Prostate gland (tissue), 2 donors: ENCODE results near the gene BMI1. TPM values are rescaled to one million over a fixed set of nuclear protein-coding genes. Genes with fewer than 3 reads are reported as not detected.

Experiments used
- DNase-seq: peaks from one replicate; pipeline ENCODE4 v3.0.0-alpha.2; 2019; ENCODE audit warnings: low spot score
- H3K27ac ChIP-seq, 2 donors: fragments of 200-600 bp; sonication (generic); 2 replicates each; pipeline ENCODE4 v1.5.1; 2017 to 2019
- H3K27me3 ChIP-seq: fragments of 200-600 bp; sonication (generic); replicated peaks from 2 replicates; pipeline ENCODE4 v1.5.1; 2019; ENCODE audit not compliant: insufficient read depth
- H3K36me3 ChIP-seq, 2 donors: fragments of 200-600 bp; sonication (generic); 1 replicate in 1 of 2; 2 replicates in 1 of 2; pipeline versions ENCODE4 v1.5.1 to v1.8.1; 2017 to 2019
- H3K4me1 ChIP-seq: fragments of 200-600 bp; sonication (generic); replicated peaks from 2 replicates; pipeline ENCODE4 v1.5.1; 2019
- H3K4me3 ChIP-seq, 2 donors: fragments of 200-600 bp; sonication (generic); 2 replicates each; pipeline ENCODE4 v1.5.1; 2017 to 2019
- H3K9me3 ChIP-seq: fragments of 200-600 bp; sonication (generic); 2 replicates; pipeline ENCODE4 v1.5.1; 2017
- POLR2A ChIP-seq: fragments of 450-650 bp; IDR thresholded peaks from one replicate; pipeline ENCODE4 v1.6.1; 2016; ENCODE audit warnings: antibody characterized with exemption, mild to moderate bottlenecking
- POLR2AphosphoS5 ChIP-seq: sonication (generic); formaldehyde crosslinking; IDR thresholded peaks from one replicate; pipeline ENCODE4 v1.6.1; 2017; ENCODE audit warnings: antibody characterized with exemption
- WGBS: methylation state at CpG from one replicate; pipeline ENCODE4 v1.1.5; 2018; 5-methylcytosine and 5-hydroxymethylcytosine counted together
- intact Hi-C: fragments of 100-400 bp; cut with DNase I; formaldehyde crosslinking; loops from one replicate; pipeline ENCODE4 v1.14.2; 2022
- total RNA-seq, 2 donors: library from RNA; depleted of rRNA; stranded (reverse); fragments of >200 nt; gene quantifications; one replicate each; pipeline ENCODE4 v1.1.0, GENCODE V29; 2016
- TF ChIP-seq, protein P1 (sequence below), 4 experiments: fragments of 200-600 bp in 2 of 4; fragments of 450-650 bp in 2 of 4; sonication (generic) in 2 of 4; IDR thresholded peaks; 1 replicate in 3 of 4; 2 replicates in 1 of 4; pipeline ENCODE4 v1.5.1; 2016 to 2019; ENCODE audit warnings: antibody characterized with exemption in 4 of 4, mild to moderate bottlenecking in 2 of 4, moderate library complexity in 2 of 4

The BMI1 gene
- total RNA-seq, 2 donors from 2014 or later: 70.8 to 88.4 TPM

DNA sequence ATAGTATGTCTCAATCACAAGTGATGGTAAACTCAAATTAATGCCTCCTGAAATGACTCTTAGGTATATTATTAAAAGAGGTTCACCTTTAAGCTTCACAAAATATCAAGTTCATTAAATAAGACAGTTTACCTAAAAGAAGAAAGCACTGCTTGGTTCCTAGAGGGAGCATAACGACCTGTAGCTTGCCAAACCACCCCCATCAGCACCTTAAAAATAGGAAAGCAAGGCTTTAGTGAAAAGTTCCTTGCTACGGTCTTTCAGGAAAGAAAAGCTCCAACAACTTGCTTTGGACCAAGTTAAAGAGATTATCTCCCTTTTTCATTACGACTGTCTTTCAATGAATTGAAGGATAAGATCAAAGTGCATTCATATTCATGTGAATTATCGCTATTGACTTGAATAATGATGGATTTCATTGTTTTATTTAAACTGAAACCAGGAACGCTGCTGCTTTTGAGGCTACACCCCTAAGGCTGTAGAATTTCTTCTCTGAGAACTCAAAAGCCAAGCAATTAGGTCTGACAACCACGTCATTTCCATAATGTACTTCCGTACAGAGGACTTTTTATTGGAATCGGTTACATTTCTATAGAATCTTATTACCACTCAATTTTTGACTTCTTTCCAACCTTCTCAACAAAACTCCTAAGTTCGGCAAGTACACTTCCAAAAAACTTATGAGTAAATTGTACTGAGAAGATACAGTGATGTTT, 17.4 kb downstream of the BMI1 start:
- Histone ChIP-seq H3K4me3 (no peak overlapping the region), H3K36me3 (no peaks in the 10 kb centered on the region), H3K27me3 (peaks cover 17% of the 10 kb centered on the region), H3K27ac (no peak overlapping the region), H3K4me1 (peaks cover 12% of the 10 kb centered on the region), H3K9me3 (no peaks in the 10 kb centered on the region)
- no peak for DNase-seq
- TF ChIP-seq POLR2A (no peak), POLR2AphosphoS5 (no peak)
- TF ChIP-seq, protein P1, sequence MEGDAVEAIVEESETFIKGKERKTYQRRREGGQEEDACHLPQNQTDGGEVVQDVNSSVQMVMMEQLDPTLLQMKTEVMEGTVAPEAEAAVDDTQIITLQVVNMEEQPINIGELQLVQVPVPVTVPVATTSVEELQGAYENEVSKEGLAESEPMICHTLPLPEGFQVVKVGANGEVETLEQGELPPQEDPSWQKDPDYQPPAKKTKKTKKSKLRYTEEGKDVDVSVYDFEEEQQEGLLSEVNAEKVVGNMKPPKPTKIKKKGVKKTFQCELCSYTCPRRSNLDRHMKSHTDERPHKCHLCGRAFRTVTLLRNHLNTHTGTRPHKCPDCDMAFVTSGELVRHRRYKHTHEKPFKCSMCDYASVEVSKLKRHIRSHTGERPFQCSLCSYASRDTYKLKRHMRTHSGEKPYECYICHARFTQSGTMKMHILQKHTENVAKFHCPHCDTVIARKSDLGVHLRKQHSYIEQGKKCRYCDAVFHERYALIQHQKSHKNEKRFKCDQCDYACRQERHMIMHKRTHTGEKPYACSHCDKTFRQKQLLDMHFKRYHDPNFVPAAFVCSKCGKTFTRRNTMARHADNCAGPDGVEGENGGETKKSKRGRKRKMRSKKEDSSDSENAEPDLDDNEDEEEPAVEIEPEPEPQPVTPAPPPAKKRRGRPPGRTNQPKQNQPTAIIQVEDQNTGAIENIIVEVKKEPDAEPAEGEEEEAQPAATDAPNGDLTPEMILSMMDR (IDR thresholded peaks at IDR 0.05): no peak
- WGBS: 24% methylated on average over 9 of the region's 9 CpGs
- intact Hi-C loops: no loop called here

DNA sequence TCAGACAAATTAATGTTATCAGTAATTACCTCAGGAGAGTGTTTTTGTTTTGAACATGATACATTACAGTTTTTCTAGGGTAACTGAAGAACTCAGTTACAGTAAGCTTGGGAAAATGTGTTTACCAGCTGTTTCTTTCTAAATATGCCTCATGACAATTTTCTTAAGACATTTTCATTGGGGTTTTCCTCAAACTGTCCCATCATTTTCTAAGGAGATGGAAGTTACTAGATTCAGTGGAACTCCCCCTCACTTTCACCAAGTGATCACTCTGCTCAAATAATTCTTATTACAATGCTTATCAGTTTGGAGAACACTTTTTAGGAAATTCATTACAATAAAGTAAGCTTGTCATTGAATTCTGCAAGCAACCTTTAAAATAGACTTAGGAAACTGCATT, 18.0 kb downstream of the BMI1 start:
- Histone ChIP-seq H3K27ac (no peak overlapping the region), H3K4me3 (no peak overlapping the region), H3K27me3 (peaks cover 21% of the 10 kb centered on the region), H3K36me3 (no peaks in the 10 kb centered on the region), H3K4me1 (peaks cover 12% of the 10 kb centered on the region), H3K9me3 (no peaks in the 10 kb centered on the region)
- TF ChIP-seq POLR2AphosphoS5 (no peak), POLR2A (no peak)
- TF ChIP-seq, protein P1 (IDR thresholded peaks at IDR 0.05): no peak
- intact Hi-C loops: no loop called here
- no peak for DNase-seq

DNA sequence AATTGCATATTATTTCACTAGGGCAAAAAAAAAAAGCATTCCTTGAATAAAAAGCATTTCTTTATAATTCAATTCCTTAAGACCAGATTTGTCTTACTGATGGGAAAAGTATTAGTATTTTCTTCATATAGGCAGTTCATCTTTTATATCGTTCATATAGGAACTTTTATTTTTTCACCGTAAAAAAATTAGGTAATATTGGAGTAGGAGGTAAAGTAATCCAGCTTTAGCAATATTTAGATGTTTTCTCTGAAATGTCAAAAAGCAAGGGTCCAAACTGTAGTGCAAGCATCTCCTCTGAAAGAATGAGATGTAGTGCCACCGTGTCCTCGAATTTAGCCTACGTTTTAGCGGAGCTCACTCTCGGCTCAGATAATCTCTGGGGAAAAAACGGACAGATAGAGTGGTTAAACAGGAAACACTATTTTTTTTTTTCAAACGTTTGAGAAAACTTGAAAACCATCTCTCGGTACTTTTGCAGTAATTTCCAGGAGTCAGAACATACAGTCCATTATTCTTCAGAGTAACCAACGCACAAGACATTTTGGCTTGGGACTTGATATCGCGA, 18.9 kb downstream of the BMI1 start:
- H3K9me3 ChIP-seq: no peaks in the 10 kb centered on the region
- TF ChIP-seq, protein P1 (IDR thresholded peaks at IDR 0.05): no peak
- TF ChIP-seq POLR2AphosphoS5: no peak
- TF ChIP-seq POLR2A: no peak
- intact Hi-C loops: loop anchor here (10.0 kb wide), 2 partner anchors 95 to 375 kb away; partner anchors contain the start of gene PIP4K2A
- DNase-seq: no peak
- WGBS: 2% methylated on average over 13 of the region's 13 CpGs
- peak overlapping the region; percentile 92 to 96 for H3K27ac ChIP-seq
- H3K4me3 ChIP-seq: peak overlapping the region; percentile 76 to 84
- peaks cover 12% of the 10 kb centered on the region for H3K4me1 ChIP-seq
- peaks cover 25% of the 10 kb centered on the region for H3K27me3 ChIP-seq
- H3K36me3 ChIP-seq: no peaks in the 10 kb centered on the region

DNA sequence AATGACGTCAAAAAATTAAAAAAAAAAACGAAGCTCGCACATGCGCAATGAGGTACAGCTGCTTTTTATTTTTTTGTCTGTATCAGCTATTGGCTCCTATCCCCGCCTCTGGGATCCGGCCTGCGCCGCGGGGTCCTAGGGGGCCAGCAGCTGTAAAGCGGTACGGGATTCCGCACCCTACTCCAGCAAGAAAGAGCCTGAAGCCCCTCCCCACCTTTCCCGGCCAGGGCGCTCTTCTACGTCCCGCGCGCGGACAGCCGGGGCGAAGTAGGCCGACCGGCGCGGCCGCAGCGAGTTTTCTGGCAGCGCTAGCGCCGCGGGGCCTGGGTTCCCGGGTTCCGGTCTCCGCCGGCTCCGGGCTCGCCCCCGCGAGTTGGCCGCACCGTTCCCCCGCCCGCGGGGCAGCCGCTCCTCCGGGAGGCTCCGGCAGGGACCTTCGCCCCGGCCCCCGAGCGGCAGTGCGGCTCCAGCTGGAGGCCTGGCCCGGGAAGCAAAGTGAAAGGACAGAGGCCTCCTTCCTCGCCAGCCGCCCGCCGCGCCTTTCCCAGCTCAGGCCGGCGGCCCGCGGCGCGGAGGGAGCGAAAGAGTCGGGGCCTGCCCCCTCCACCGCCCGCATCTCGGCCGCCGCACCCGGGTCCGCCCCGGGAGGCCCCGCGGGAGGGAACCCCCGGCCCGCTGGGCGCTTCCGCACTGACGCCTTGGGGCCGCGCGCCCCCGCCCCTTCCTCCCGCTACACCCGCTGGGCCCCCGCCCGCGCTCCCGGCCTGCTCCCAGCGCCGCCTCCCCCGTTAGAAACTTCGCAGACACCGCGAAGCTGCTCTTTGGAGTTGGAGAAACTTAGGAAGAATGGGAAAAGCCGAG, 19.7 kb downstream of the BMI1 start:
- Histone ChIP-seq H3K27ac (peak overlapping the region; percentile 92 to 96), H3K27me3 (peaks cover 27% of the 10 kb centered on the region), H3K4me1 (peaks cover 9% of the 10 kb centered on the region), H3K9me3 (no peaks in the 10 kb centered on the region), H3K36me3 (no peaks in the 10 kb centered on the region), H3K4me3 (peak overlapping the region; percentile 76 to 84)
- WGBS: 1% methylated on average over 28 of the region's 98 CpGs
- TF ChIP-seq, protein P1 (IDR thresholded peaks at IDR 0.05): no peak
- TF ChIP-seq POLR2AphosphoS5 (peak; percentile 93), POLR2A (peak; percentile 13)
- intact Hi-C loops: loop anchor here (10.0 kb wide), 2 partner anchors 94 to 374 kb away; partner anchors contain the start of gene PIP4K2A
- peak; percentile 53 for DNase-seq
